Measurements from ENCODE around the gene RAD18. TPM values are rescaled to one million over a fixed set of nuclear protein-coding genes. Genes with fewer than 3 reads are reported as not detected.

RAD18 gene
- total and polyA plus RNA-seq, 4 donors = 1.2 to 9.0 (median 4.3) TPM

DNA sequence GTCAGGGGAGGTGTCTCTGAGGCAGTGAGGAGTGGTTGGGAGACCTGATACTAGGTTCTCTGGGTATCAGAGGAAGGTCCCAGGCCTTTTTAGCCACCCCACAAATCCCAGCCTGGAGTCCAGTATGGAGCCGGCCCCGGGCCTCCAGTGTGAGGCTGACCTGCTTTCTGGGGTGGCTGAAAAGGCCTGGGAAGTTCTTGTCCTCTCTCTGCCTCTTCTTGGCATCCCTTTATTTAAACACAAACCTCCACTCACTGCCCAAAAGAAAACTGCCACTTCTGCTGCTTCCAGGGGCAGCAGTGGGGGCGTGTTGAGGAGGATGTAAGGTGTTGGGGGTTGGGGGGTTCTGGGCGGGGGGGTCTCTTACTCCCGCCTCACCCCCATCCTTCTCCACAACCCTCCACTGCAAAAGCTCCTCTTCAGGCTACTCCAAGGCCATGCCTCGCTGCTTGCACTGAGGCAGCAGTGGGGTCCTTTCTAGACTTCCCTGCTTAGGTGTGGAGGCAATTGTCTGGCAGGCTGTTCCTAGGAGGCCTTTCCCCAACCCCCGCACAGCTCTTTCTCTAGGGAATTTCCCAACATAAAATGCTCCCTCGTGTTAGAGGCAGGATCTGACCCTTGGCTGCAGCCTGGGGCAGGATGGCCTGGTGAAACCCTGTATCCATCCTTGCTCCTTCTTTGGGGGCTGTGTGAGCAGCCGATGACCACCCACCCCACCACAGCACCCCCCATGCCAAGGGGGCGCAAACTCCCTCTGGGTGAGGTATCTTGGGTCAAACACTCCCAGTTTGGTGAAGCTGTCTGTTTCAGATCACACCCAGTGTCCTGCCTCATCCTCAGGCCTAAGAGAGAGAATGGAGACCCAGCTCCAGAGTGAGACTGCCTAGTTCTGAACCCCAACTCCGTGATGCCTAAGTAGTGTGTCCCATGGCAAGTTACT lies 12.1 kb upstream of the RAD18 start:
- Histone ChIP-seq H3K4me1 (ENCODE audit: control insufficient read depth in 4 of 4, insufficient read depth in 4 of 4, low read length in 3 of 4) (peaks cover 0 to under 1% (median 0%) of the 10 kb centered on the region in 4 donors), H3K36me3 (ENCODE audit: control insufficient read depth in 4 of 4, insufficient read depth in 3 of 4, low read depth in 1 of 4, low read length in 3 of 4) (no peaks in the 10 kb centered on the region), H3K27me3 (ENCODE audit: control insufficient read depth in 4 of 4, insufficient read depth in 4 of 4, low read length in 3 of 4) (no peaks in the 10 kb centered on the region), H3K9ac (ENCODE audit: low read depth in 1 of 2, low read length in 2 of 2) (no peak overlapping the region), H3K4me3 (ENCODE audit: low read depth in 1 of 3, low read length in 3 of 3) (no peak overlapping the region), H3K9me3 (ENCODE audit: control insufficient read depth in 4 of 4, low read length in 3 of 4) (no peaks in the 10 kb centered on the region), H3K27ac (ENCODE audit: low read depth in 1 of 2, low read length in 2 of 2) (no peak overlapping the region)
- TF ChIP-seq YY1 (IDR thresholded peaks at IDR 0.05) = no peak
- TF ChIP-seq HNF4A (conservative IDR thresholded peaks at IDR 0.05) = no peak
- TF ChIP-seq, protein P1, sequence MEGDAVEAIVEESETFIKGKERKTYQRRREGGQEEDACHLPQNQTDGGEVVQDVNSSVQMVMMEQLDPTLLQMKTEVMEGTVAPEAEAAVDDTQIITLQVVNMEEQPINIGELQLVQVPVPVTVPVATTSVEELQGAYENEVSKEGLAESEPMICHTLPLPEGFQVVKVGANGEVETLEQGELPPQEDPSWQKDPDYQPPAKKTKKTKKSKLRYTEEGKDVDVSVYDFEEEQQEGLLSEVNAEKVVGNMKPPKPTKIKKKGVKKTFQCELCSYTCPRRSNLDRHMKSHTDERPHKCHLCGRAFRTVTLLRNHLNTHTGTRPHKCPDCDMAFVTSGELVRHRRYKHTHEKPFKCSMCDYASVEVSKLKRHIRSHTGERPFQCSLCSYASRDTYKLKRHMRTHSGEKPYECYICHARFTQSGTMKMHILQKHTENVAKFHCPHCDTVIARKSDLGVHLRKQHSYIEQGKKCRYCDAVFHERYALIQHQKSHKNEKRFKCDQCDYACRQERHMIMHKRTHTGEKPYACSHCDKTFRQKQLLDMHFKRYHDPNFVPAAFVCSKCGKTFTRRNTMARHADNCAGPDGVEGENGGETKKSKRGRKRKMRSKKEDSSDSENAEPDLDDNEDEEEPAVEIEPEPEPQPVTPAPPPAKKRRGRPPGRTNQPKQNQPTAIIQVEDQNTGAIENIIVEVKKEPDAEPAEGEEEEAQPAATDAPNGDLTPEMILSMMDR (IDR thresholded peaks at IDR 0.05; ENCODE audit: low read depth, low read length, missing input control) = no peak
- TF ChIP-seq HNF4G (IDR thresholded peaks at IDR 0.05) = no peak
- no peak for TF ChIP-seq FOXA2 (IDR thresholded peaks at IDR 0.05)
- WGBS = 79% methylated on average over 11 of the region's 11 CpGs
- DNase-seq (ENCODE audit: low spot score) = no peak

DNA sequence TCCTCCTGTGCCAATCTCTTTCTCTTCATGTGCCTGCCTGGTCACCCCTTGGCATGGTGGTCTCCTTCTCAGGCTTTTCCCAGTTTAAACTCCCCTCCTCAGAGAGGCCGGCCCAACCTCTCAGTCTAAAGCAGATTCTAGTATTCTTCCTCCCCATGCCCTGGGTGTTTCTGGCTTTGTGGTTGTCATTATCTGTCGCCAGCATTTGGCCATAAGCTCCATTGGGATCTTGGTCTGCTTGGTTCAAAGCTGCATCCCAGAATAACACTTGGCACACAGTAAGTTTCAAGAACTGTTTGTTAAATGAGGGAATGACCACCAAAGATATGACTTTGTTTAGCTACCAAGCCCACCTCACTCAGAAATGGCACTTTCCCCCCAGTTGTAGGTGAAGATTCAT lies 11.2 kb upstream of the RAD18 start:
- H3K27ac ChIP-seq (ENCODE audit: low read depth in 1 of 2, low read length in 2 of 2) = no peak overlapping the region
- H3K4me3 ChIP-seq (ENCODE audit: low read depth in 1 of 3, low read length in 3 of 3) = no peak overlapping the region
- no peaks in the 10 kb centered on the region for H3K4me1 ChIP-seq (ENCODE audit: control insufficient read depth in 4 of 4, insufficient read depth in 4 of 4, low read length in 3 of 4)
- no peak for DNase-seq (ENCODE audit: low spot score)
- no peaks in the 10 kb centered on the region for H3K27me3 ChIP-seq (ENCODE audit: control insufficient read depth in 4 of 4, insufficient read depth in 4 of 4, low read length in 3 of 4)
- no peak overlapping the region for H3K9ac ChIP-seq (ENCODE audit: low read depth in 1 of 2, low read length in 2 of 2)
- no peaks in the 10 kb centered on the region for H3K36me3 ChIP-seq (ENCODE audit: control insufficient read depth in 4 of 4, insufficient read depth in 3 of 4, low read depth in 1 of 4, low read length in 3 of 4)
- H3K9me3 ChIP-seq (ENCODE audit: control insufficient read depth in 4 of 4, low read length in 3 of 4) = no peaks in the 10 kb centered on the region
- WGBS = 96% methylated on average over 2 of the region's 2 CpGs
- TF ChIP-seq RAD21 (IDR thresholded peaks at IDR 0.05) (no peak), GABPA (IDR thresholded peaks at IDR 0.05 in 1 of 2, conservative IDR thresholded peaks at IDR 0.05 in 1 of 2) (no peak), JUND (IDR thresholded peaks at IDR 0.05) (no peak), RXRA (IDR thresholded peaks at IDR 0.05) (no peak), FOXA2 (IDR thresholded peaks at IDR 0.05) (no peak), EGR1 (IDR thresholded peaks at IDR 0.05; ENCODE audit: low read depth in 2 of 2) (no peak)

DNA sequence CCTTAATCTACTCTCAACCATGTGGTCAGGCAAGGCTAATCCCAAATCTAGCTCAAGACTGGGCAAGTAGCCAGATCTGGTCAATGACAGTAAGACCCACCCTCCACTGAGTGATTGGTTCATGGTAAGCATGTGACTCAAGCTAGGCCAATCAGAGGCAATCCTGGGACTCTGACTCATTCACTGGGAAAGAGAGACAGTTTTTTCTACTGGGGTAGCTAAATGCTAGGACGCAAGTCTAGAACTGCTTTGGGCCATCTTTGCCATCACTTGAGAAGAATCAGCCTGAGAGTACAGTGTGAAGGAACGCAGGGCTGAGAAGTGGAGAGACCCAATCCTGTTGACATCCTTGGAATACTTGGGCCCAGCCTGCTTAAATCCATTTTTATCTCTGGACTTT lies 9.4 kb upstream of the RAD18 start:
- Histone ChIP-seq H3K4me3 (ENCODE audit: low read depth in 1 of 3, low read length in 3 of 3) (no peak overlapping the region), H3K27ac (ENCODE audit: low read depth in 1 of 2, low read length in 2 of 2) (no peak overlapping the region), H3K4me1 (ENCODE audit: control insufficient read depth in 4 of 4, insufficient read depth in 4 of 4, low read length in 3 of 4) (no peaks in the 10 kb centered on the region), H3K9me3 (ENCODE audit: control insufficient read depth in 4 of 4, low read length in 3 of 4) (no peaks in the 10 kb centered on the region), H3K27me3 (ENCODE audit: control insufficient read depth in 4 of 4, insufficient read depth in 4 of 4, low read length in 3 of 4) (no peaks in the 10 kb centered on the region), H3K36me3 (ENCODE audit: control insufficient read depth in 4 of 4, insufficient read depth in 3 of 4, low read depth in 1 of 4, low read length in 3 of 4) (no peaks in the 10 kb centered on the region), H3K9ac (ENCODE audit: low read depth in 1 of 2, low read length in 2 of 2) (no peak overlapping the region)
- WGBS = 97% methylated on average over 2 of the region's 2 CpGs
- DNase-seq (ENCODE audit: low spot score) = no peak
- TF ChIP-seq TAF1 (conservative IDR thresholded peaks at IDR 0.05) (no peak), FOXA1 (IDR thresholded peaks at IDR 0.05) (no peak), RAD21 (IDR thresholded peaks at IDR 0.05) (no peak), YY1 (IDR thresholded peaks at IDR 0.05) (no peak), FOXA2 (IDR thresholded peaks at IDR 0.05) (no peak), RXRA (IDR thresholded peaks at IDR 0.05) (no peak), EGR1 (IDR thresholded peaks at IDR 0.05; ENCODE audit: low read depth in 2 of 2) (no peak), NR2F2 (IDR thresholded peaks at IDR 0.05) (no peak), GABPA (IDR thresholded peaks at IDR 0.05 in 1 of 2, conservative IDR thresholded peaks at IDR 0.05 in 1 of 2) (no peak), HNF4G (IDR thresholded peaks at IDR 0.05) (no peak), JUND (IDR thresholded peaks at IDR 0.05) (no peak), SP1 (IDR thresholded peaks at IDR 0.05) (no peak)
- TF ChIP-seq, protein P2, sequence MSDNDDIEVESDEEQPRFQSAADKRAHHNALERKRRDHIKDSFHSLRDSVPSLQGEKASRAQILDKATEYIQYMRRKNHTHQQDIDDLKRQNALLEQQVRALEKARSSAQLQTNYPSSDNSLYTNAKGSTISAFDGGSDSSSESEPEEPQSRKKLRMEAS (IDR thresholded peaks at IDR 0.05) = no peak
- TF ChIP-seq, protein P1 (IDR thresholded peaks at IDR 0.05; ENCODE audit: low read depth, low read length, missing input control) = no peak
- TF ChIP-seq, protein P3, sequence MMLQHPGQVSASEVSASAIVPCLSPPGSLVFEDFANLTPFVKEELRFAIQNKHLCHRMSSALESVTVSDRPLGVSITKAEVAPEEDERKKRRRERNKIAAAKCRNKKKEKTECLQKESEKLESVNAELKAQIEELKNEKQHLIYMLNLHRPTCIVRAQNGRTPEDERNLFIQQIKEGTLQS (IDR thresholded peaks at IDR 0.05) = no peak
- TF ChIP-seq, protein P4, sequence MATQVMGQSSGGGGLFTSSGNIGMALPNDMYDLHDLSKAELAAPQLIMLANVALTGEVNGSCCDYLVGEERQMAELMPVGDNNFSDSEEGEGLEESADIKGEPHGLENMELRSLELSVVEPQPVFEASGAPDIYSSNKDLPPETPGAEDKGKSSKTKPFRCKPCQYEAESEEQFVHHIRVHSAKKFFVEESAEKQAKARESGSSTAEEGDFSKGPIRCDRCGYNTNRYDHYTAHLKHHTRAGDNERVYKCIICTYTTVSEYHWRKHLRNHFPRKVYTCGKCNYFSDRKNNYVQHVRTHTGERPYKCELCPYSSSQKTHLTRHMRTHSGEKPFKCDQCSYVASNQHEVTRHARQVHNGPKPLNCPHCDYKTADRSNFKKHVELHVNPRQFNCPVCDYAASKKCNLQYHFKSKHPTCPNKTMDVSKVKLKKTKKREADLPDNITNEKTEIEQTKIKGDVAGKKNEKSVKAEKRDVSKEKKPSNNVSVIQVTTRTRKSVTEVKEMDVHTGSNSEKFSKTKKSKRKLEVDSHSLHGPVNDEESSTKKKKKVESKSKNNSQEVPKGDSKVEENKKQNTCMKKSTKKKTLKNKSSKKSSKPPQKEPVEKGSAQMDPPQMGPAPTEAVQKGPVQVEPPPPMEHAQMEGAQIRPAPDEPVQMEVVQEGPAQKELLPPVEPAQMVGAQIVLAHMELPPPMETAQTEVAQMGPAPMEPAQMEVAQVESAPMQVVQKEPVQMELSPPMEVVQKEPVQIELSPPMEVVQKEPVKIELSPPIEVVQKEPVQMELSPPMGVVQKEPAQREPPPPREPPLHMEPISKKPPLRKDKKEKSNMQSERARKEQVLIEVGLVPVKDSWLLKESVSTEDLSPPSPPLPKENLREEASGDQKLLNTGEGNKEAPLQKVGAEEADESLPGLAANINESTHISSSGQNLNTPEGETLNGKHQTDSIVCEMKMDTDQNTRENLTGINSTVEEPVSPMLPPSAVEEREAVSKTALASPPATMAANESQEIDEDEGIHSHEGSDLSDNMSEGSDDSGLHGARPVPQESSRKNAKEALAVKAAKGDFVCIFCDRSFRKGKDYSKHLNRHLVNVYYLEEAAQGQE (IDR thresholded peaks at IDR 0.05) = no peak

Measured in liver (tissue), 9 donors.